Stimulated activated CD4-positive, alpha-beta T cell treated with anti-CD3 and anti-CD28 coated beads, Interleukin-12 subunit alpha, Interleukin-12 subunit beta, amount 100 ng/mL, for 4 hours (primary cell): Measurements from ENCODE around the gene DNAJC25.
"Not testable (repeated sequence)": the region's sequence is repeated elsewhere in the genome, so short reads cannot be mapped to it uniquely, and the experiment has no call there.

ENCODE experiments used
- DNase-seq: peaks from one replicate; pipeline ENCODE4 v3.0.0-alpha.2; 2020

Gene DNAJC25

GRCh38 chr9:111631214-111631971 is at the start of gene DNAJC25:
TSS of gene DNAJC25 (plus strand) at chr9:111631334. CDS start at chr9:111631408, 74 bp downstream.
- peak; percentile 91 for DNase-seq

GRCh38 chr9:111582888-111583287 is 48.2 kb upstream of the DNAJC25 start:
- DNase-seq = no peak

GRCh38 chr9:111586378-111586777 is 44.8 kb upstream of the DNAJC25 start:
- DNase-seq = no peak

GRCh38 chr9:111588846-111589245 is 42.3 kb upstream of the DNAJC25 start:
- DNase-seq = no peak

GRCh38 chr9:111597852-111598732 is 33.0 kb upstream of the DNAJC25 start:
- peak; percentile 36 for DNase-seq

GRCh38 chr9:111598733-111599091 is 32.4 kb upstream of the DNAJC25 start:
- DNase-seq = no peak

GRCh38 chr9:111599092-111599954 is 31.8 kb upstream of the DNAJC25 start, which contains the start of gene PTGR1:
TSS of gene PTGR1 (minus strand) at chr9:111599647. CDS start at chr9:111597422, 2,225 bp downstream.
- peak; percentile 5 for DNase-seq

GRCh38 chr9:111599955-111600343 is 31.2 kb upstream of the DNAJC25 start:
- DNase-seq = no peak

- no peak for DNase-seq
Measured at GRCh38 chr9:111601237-111602018, 29.7 kb upstream of the DNAJC25 start.

- no peak for DNase-seq
Measured at GRCh38 chr9:111603041-111603440, 28.1 kb upstream of the DNAJC25 start.

- no peak for DNase-seq
Measured at GRCh38 chr9:111604054-111604615, 27.0 kb upstream of the DNAJC25 start.

- DNase-seq = no peak
Measured at GRCh38 chr9:111605041-111605559, 26.0 kb upstream of the DNAJC25 start.

- DNase-seq = no peak
Measured at GRCh38 chr9:111610149-111610548, 21.0 kb upstream of the DNAJC25 start.

- no peak for DNase-seq
Measured at GRCh38 chr9:111610845-111611244, 20.3 kb upstream of the DNAJC25 start.

- no peak for DNase-seq
Measured at GRCh38 chr9:111613436-111614040, 17.6 kb upstream of the DNAJC25 start.

- DNase-seq = no peak
Measured at GRCh38 chr9:111615928-111616327, 15.2 kb upstream of the DNAJC25 start.

- not testable (repeated sequence) for DNase-seq
Measured at GRCh38 chr9:111617349-111617748, 13.8 kb upstream of the DNAJC25 start.

- DNase-seq = peak; percentile 37
Measured at GRCh38 chr9:111621895-111622480, 9.1 kb upstream of the DNAJC25 start.

GRCh38 chr9:111622626-111623025 is 8.5 kb upstream of the DNAJC25 start:
- DNase-seq = no peak

- no peak for DNase-seq
Measured at GRCh38 chr9:111627260-111627963, 3.7 kb upstream of the DNAJC25 start.
